HG03108 (cell line): ENCODE measurements around the gene TCF12.

Experiments
- ATAC-seq: cut with Tn5 transposase; IDR thresholded peaks from one replicate; pipeline ENCODE4 v1.9.1; 2021; ENCODE audit warnings: moderate library complexity; ENCODE audit not compliant: unreplicated experiment

Gene TCF12

DNA sequence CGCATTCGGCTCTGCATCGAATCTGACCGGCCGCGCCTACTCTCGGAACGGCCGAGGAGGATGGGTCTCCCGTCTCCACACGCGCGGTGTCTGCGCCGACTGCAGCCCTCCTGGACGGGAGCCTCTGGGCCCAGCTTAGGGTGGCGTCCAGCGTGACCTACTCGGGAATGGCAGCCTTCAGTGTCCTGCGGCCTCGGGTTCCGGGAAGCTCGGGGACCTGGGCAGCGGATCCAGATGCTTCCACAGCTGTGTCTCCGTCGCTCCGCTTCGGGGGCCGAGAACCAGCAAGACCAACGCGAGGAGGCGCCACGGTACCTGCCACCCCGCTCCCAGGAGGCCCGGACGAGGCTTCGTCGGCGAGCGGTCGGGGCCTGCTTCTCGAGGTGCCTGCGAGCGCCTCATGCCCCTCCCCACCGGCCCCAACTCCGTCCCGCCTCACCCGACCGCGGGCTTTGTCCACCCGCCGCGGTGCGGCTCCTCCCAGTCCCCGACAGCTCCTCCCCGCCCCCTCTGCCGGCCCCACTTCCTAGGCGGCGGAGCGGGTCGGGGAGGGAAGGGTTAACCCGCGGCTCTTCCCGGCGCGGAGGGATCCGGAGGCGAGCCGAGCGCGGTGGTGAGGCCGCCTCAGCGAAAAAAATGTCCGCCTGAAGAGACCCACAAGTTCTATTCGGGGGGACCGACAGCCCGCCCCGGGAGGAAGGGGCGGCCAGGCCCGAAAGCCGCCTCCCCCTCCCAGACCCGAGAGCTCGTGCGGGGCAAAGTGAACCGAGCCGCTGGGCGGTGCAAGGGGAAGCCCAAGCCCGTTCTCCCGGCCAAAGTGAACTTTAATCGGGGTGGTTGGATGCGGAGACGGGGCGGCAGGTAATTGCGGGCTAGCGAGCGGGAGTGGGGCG, at the start of gene TCF12:
TCF12 (plus strand) TSS at position 599 of the 893 bp plus-strand sequence. CDS start 1,270 bp downstream, outside the sequence.
- peak; percentile 59 for ATAC-seq

- no peak for ATAC-seq
These were observed 48.9 kb upstream of the TCF12 start for GRCh38 chr15:56869573-56869972.

DNA sequence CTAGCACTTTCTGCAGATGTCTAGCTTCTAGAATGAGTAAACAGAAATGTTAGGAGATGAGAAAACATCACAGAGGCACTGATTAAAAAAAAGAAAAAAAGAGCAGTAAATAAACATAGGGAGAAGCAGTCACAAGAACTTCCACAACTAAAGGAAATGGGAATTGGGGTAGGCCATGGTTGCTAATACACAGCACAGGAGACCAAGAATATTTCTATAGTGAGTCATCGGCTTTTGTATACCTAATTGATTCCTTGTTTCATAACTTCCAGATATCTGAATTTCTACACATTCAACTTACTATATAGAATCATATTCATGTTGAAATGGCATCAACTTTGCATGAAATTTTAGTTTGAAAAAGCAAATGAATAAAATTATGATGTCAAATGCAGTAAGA, 47.3 kb upstream of the TCF12 start:
- ATAC-seq: no peak

GRCh38 chr15:56871867-56872266, 46.6 kb upstream of the TCF12 start:
- no peak for ATAC-seq

DNA sequence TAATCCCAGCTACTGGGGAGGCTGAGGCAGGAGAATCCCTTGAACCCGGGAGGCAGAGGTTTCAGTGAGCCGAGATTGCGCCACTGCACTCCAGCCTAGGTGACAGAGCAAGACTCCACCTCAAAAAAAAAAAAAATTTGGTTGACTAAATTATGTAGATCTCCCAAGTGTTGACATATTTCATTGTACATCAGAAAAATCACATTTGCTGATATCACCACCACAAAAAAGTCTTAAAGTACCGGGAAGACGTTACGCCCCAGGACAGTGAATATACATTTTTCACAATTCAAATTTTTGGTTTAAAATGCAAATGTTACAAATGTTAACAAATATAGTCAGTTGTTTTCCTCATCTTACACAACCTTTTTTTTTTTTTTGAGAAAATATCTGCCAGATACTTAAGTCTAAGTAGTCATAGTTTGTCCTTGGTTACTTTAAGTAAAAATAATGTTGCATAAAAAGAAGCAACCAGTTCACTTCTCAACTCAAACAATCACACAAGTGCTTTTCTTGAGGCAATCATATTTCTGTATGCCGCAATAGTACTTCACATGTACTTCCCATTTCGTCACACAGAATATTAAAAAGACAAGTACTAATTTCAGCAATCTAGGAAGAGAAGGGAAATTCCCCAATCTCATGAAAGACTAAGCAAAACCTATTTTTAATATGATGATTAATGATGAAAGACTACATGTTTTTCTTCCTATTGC, 41.0 kb upstream of the TCF12 start:
- no peak for ATAC-seq

DNA sequence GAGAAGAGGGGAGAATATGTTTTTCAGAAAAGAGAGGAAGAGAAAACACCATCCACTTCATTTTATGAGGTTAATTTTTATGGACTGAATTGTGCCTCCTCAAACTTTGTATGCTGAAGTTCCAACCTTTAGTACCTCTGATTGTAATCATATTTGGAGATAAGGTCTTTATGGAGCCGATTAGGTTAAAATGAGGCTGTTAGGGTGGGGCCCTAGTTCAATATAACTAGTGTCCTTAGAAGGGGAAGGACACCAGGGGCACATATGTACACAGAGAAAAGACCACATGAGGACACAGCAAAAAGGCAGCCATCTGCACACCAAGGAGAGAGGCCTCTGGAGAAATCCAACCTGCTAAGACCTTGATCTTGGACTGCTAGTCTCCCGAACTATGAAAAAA, 38.9 kb upstream of the TCF12 start:
- no peak for ATAC-seq

GRCh38 chr15:56883088-56883487, 35.4 kb upstream of the TCF12 start:
- ATAC-seq: no peak

- no peak for ATAC-seq
These were observed 32.0 kb upstream of the TCF12 start for GRCh38 chr15:56886363-56886931.

DNA sequence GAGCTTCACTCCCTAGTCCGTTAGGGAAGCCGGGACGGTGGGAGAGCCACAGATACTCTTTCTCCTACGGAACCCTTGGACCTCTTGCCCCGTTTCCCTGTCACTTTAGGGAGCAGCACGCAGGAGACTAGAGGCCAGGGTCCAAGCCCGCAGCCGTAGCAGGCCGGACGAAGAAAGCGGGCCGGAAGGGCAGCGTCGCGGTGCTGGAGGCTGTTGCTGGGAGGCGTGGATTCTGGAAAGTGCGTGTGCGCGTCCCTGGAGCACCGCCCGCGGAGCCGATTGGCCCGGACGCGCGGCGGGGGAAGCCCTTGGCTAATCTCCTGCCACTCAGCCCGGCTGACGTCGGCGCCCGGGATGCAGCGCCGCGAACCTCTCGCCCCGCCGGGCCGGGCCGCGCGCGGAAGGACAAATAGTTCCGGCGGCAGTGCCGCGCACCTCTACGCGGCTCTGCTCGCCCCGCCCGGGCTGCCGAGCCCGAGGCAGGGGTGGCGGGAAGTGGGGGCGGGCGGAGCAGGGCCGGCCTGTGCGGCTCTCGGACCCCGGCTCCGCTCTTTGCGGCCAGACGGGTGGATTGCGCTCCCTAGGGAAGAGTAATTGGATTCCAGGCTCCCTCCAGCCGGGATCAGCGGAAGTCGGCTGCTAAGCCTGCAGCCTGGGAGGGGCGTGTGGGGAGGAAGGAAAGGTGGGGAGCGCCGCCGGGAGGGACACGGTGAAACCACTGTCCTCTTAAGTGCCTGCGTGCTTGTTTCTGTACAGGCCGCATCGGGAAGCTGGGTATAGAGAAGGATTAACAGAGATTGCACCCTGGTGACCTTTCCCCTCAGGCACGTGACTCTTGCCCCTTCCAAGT, 31.3 kb upstream of the TCF12 start:
- peak; percentile 85 for ATAC-seq

- ATAC-seq: no peak
These were observed 30.5 kb upstream of the TCF12 start for GRCh38 chr15:56887782-56888438.

DNA sequence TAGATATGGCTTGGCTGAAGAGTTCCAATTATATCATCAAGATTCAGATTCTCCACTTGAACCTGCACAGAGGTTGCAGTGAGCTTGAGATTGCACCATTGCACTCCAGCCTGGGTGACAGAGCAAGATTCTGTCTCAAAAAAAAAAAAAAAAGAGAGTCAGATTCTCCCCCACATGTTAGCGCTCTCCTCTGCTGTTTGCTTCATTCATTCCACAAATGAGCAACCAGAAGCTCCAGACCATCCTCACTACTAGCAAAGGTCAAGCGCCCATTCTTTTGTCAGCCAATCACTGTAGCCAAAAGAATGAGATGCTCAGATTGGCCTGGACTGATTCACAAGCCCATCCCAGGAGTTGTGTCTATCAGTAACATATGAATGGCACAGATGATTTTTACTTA, 28.4 kb upstream of the TCF12 start:
- no peak for ATAC-seq

DNA sequence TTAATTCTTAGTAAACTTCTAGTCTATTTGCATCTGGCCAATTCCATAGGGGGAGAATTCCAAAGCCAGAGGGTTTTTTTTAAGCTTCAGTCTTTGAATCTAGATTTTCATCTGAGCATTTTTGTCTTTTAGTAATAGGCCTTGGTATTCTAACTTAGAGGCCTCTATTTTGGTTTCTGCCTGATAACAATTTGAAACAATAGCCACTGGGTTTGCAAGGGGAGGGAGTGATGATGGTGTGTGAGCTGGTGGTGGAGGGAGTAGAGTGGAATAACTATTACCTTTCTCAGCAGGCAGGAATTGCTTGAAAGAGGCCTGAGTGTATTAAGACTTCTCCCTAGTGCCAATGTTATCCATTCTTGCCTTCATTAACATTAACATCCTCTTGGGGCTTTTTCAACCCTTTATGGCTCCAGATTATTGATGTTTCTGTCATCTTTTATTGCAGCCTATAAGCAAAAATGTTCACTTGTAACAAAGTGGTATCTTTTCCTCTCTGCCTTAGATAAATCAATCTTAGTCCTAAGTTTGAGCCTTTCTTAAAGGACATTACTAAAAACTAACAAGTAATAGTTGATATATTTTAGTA, 26.5 kb upstream of the TCF12 start:
- ATAC-seq: no peak

- no peak for ATAC-seq
These were observed 25.6 kb upstream of the TCF12 start for GRCh38 chr15:56892659-56893363.

DNA sequence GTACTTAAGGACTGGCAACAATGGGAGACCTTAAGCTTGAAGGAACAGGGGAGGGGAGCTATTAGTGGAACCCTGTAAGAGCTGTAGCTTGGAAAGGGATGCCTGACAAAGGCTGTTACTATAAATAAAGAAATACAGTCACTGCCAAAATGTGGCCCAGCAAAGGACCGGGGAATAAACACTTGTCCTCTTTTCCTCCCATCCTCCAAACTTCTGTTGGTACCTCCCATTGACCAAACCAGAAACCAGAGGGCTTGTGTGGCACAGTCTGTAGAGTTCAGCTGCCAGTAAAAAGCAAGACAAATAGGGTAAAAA, 25.1 kb upstream of the TCF12 start:
- ATAC-seq: no peak

DNA sequence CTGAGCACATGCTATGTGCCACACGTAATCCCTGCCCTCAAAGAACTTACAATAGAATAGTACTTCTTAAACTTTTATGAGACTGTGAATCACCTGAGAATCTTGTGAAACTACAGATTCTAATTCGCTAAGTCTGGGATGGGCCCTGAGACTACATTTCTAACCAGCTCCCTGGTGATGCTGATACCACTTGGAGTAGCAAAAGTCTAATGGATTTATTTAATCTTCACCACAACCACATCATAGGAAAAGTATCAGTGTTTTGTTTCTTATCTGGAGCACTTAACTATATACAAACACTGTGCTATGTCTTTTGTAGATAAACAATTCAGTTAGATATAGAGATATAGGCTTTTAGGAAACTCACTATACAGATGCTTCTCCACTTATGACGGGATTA, 23.8 kb upstream of the TCF12 start:
- no peak for ATAC-seq

DNA sequence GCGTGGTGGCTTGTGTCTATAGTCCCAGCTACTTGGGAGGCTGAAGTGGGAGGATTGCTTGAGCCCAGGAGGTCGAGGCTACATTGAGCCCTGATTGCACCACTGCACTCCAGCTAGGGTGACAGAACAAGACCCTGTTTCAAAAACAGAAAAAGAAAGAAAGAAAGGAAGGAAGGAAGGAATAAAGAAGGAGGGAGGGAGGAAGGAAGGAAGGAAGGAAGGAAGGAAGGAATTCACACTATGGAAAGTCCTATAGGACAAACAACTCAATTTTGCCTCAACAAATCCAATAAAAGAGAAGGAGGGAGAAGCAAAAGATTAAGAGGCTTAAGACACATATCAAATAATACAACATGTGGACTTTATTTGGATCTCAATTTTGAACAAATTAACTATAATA, 16.5 kb upstream of the TCF12 start:
- ATAC-seq: no peak

DNA sequence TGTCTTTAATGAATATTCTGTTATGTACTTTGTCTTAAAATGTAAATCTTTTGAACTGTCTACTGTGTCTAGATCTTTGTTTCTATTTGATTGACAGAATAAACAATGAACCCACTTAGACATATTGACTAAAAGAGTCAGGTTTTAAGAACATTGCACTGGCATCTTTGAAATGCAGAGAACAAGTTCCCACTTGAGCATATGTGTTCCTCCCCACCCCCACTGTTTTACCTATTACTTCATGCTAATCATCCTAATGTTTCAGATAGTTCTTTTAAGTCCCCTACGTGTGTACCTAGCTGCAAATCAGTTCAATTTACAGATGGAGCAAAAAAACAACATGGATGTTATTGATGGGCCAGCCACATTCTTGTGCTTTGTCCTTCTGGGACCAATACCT, 11.7 kb upstream of the TCF12 start:
- ATAC-seq: no peak

- no peak for ATAC-seq
These were observed 7.6 kb upstream of the TCF12 start for GRCh38 chr15:56910801-56911200.

GRCh38 chr15:56913241-56913640, 5.2 kb upstream of the TCF12 start:
- no peak for ATAC-seq

- ATAC-seq: no peak
These were observed 4.8 kb upstream of the TCF12 start for GRCh38 chr15:56913670-56914069.
